Ammon's horn (tissue), 1 donor: ENCODE measurements around the gene ADARB2.
A peak's percentile ranks its signal among the peaks of the same experiment; 100 is the strongest.

Source experiments
- DNase-seq: peaks from one replicate; pipeline ENCODE4 v3.0.0-alpha.2; 2016; ENCODE audit warnings: low spot score

The ADARB2 gene

DNA sequence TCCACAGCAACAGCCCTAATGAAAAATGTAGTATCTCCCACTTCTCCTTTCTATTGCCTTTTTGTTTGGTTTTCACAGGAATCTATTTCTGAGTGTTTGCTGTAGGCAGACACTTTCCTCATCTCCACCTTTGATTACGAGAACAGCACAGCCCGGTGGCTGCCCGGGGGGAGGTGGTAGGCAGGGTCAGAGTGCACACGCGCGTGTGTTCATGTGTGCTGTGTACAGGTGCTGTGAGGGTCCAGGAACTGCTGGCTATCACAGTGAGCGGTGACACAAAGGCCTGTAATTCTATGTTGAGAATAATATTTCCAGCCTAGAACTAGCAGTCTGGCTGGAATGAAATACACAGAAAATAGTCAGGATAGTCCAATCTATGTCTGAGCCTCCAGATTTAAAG, 212.8 kb downstream of the ADARB2 start:
- DNase-seq = no peak

GRCh38 chr10:1523221-1523620, 214.1 kb downstream of the ADARB2 start:
- no peak for DNase-seq

- DNase-seq = no peak
Observed at GRCh38 chr10:1522237-1522636, 215.1 kb downstream of the ADARB2 start.

GRCh38 chr10:1521741-1522140, 215.6 kb downstream of the ADARB2 start:
- DNase-seq = no peak

DNA sequence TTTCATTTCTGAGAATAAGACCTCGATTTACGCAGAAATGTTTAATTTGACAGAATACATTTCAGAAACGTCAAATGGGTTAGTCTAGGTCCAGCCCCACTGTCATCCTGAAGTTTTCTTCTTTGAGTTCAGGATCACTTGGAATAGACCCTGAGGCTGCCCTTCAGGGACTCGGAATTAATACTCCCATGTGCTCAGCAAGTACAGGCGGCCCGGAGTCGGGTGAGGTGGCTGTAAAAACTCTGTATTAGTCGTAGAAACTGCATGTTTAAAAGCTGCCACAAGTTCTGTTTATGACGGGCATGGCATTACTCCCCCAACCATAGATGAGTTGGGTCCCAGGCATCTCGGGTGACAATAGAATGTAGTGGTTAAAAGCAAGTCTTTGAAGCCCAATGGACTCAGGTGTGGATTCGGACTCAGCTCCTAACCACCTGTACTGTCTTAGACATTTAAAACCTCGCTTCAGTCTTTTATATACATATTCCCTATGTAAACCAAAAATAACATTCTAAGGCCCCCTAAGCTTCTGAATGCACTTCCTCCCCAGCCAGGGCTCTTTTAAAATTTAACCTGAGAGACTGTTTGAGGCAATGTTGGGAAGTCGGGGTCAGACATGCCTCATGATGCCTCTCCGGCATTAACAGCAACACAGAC, 216.3 kb downstream of the ADARB2 start:
- DNase-seq = no peak

- DNase-seq = no peak
Observed at GRCh38 chr10:1519391-1519790, 217.9 kb downstream of the ADARB2 start.

DNA sequence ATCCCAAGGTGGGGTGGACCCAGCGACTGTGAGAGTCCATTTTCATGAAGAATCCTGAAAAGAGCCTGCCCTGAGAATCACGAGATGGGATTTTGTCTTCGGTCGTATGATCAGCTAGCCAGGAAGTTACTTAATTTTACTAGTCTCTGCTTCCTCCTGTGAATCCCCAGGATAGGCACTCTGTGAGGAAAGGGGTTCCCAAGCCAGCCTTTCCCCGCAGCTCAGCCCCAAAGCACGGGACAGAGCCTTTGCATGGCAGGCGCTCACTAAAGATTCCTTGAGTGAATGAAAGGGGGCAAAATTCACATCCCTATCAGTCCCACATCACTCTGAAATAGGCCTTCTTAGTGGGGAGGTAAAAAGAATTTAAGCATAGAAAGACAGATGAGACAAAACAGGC, 219.6 kb downstream of the ADARB2 start:
- DNase-seq = no peak

- DNase-seq = no peak
Observed at GRCh38 chr10:1516492-1517165, 220.7 kb downstream of the ADARB2 start.

- no peak for DNase-seq
Observed at GRCh38 chr10:1515780-1516491, 221.4 kb downstream of the ADARB2 start.

DNA sequence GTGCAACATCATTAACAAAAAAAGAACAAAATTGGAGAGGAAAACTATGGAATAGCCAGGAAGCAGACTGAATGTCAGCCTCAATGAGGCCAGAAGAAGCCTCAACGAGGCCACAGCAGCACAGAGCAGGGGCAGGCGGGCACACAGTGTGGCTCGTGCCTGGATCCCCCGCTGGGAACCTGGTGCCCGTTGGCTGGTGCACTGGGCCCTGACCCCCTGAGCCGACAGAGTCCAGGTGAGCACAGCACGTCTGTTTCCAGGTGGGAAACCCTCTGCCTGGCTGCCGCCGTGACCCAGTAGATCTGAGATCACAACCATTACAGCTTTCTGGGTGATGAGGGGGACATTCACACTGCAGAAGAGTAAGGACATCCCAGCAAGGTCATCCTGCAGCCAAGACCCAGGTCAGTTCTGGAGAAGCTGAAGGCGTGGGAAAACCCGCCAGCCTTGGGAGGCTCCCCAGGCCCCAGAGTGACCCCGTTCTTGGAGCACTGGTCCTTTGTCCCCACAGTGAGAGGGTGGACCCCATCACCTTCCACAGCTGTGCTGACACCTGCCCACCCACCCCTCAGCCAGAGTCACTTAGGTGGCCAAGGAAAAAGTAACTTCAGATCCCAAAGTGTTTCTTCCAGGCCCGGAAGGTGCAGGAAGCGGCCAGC, 222.1 kb downstream of the ADARB2 start:
- DNase-seq = no peak

- DNase-seq = no peak
Observed at GRCh38 chr10:1514681-1515080, 222.6 kb downstream of the ADARB2 start.

- DNase-seq = no peak
Observed at GRCh38 chr10:1513221-1513620, 224.1 kb downstream of the ADARB2 start.

GRCh38 chr10:1509011-1509530, 228.3 kb downstream of the ADARB2 start:
- DNase-seq = no peak

DNA sequence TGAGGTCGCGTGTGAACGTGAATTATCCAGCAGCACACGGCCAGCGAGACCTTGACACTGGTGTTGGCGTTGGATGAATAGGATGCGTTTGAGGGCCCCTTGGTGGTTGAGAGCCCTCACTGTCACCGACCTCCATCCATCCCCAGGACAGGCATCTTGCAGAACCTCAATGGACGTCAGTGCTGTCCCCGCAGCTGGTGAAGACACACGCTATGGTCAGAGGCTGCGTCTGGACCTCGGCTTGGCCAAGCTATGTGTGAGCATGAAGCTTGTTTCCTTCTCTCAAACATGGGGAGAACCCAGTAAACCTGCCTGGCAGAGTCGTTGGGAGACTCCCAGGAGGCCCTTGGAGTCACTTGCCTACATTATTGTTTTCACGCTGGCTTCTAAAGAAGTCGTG, 229.2 kb downstream of the ADARB2 start:
- no peak for DNase-seq

GRCh38 chr10:1507436-1507835, 229.9 kb downstream of the ADARB2 start:
- no peak for DNase-seq

DNA sequence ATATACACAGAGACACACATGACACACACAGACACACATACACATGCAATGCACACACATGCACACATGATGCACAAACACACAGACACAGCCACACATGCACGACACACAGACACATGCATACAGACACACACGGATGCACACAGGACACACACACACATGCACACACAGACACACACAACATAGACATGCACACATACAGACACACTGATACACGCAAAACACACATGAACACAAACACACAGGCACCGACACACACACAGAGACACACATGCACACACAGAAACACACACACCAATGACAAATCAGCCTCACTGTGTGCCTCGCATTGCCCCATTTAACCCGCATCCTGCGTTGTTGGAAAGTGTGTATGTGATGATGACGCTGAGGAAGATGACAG, 232.4 kb downstream of the ADARB2 start:
- DNase-seq = no peak

- no peak for DNase-seq
Observed at GRCh38 chr10:1504286-1504685, 233.0 kb downstream of the ADARB2 start.

DNA sequence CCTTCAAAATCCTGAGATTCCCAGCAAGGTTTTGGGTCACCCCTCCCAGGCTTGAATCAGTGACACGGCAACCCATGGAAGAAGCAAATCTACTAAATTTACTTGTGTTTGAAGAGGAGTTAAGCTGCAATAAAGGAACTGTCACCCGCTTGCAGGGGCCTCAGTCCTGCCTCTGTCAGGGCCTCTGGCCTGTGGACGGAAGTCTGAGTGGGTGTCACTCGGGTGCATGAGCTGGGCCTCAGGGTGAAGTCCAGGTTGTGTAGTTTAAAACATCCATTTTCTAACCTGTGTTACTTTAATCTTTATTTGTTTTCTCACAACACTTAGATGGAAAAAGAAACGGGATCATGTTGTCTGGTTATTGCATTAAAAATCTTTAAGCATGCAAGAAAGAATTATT, 234.9 kb downstream of the ADARB2 start:
- no peak for DNase-seq

DNA sequence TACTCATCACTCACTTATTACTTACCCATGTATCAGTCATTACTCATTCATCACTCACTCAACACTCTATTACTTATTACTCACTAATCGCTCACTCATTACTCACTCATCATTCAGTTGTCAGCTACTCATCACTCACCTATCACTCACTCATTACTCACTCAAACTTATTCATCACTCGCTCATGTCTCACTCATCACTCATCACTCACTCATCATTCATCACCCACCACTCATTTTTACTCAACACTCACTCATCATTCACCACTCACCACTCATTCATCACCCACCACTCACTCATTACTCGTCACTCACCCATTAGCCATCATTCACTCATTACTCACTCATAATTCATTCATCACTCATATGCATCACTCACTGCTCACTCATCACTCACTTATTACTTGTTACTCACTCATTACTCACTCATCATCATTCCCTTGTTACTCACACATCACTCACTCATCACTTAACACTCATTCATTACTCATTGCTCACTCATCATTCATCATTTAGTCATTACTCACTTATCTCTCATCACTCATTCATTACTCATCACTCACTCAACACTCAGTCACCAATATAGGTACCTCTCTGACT, 237.9 kb downstream of the ADARB2 start:
- DNase-seq = no peak

DNA sequence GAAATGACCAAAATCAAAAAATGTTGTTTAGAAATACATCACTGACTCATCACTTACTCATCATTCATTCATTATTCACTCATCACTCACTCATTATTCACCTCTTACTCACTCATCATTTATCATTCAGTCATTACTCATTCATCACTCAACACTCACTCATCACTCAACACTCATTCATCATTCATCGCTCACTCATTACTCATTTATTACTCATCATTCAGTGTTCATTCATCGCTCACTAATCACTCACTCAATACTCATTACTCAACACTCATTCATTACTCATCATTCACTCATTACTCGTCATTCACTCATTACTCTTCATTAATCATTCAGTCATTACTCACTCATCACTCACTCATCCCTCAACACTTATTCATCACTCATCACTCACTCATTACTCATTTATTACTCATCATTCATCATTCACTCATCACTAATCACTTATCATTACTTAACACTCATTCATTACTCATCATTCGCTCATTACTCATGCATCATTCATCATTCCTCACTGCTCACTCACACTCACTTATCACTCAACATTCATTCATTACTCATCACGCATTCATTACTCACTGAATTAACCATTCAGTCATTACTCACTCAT, 238.5 kb downstream of the ADARB2 start:
- DNase-seq = peak; percentile 35

DNA sequence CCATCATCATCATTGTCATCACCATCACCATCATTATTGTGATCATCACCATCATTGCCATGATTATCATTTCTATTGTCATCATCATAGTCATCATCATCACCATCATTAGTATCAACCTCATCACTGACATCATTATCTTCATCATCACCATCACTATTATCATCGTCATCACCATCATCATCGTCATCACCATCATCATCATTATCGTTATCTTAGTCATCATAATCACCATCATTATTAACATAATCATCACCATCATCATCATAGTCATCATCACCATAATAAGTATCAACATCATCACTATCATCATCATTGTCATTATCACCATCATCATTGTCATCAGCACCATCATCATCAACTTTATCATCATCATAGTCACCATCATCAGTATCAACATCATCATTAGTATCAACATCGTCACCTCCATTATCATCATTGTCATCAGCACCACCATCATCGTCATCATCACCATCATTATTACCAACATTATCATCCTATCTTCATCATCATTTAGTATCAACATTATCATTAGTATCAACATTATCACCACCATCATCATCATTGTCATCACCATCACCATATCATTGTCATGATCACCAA, 241.3 kb downstream of the ADARB2 start:
- DNase-seq = no peak
